SK-N-SH treated with all-trans-retinoic acid at 6 μM for 48 hours (cell line): Measurements from ENCODE around the gene UBE2H.

ENCODE experiments used
- ARNTL ChIP-seq: fragments of 450-650 bp; formaldehyde crosslinking; IDR thresholded peaks from 2 replicates; pipeline ENCODE4 v1.5.0; 2020; ENCODE audit warnings: low read depth, mild to moderate bottlenecking, moderate library complexity, borderline replicate concordance
- BACH2 ChIP-seq: fragments of 250-450 bp; sonication (Bioruptor Pico); IDR thresholded peaks from 2 replicates; pipeline ENCODE4 v1.9.0; 2021; ENCODE audit warnings: mild to moderate bottlenecking, borderline replicate concordance
- CSDC2 ChIP-seq: fragments of 250-450 bp; sonication (Bioruptor Pico); IDR thresholded peaks from 2 replicates; pipeline ENCODE4 v1.5.0; 2020; ENCODE audit warnings: mild to moderate bottlenecking, moderate library complexity
- ESRRG ChIP-seq: fragments of 250-450 bp; sonication (Bioruptor Pico); IDR thresholded peaks from 2 replicates; pipeline ENCODE4 v1.6.1; 2021; ENCODE audit warnings: mild to moderate bottlenecking
- GLIS3 ChIP-seq: fragments of 250-450 bp; sonication (Bioruptor Pico); IDR thresholded peaks from 2 replicates; pipeline ENCODE4 v1.5.0; 2020; ENCODE audit warnings: mild to moderate bottlenecking, moderate library complexity
- OSR1 ChIP-seq: fragments of 250-450 bp; sonication (Bioruptor Pico); IDR thresholded peaks from 2 replicates; pipeline ENCODE4 v1.8.0; 2022; ENCODE audit warnings: moderate library complexity, mild to moderate bottlenecking, inconsistent platforms
- PATZ1 ChIP-seq: fragments of 250-450 bp; sonication (Bioruptor Pico); IDR thresholded peaks from 2 replicates; pipeline ENCODE4 v1.8.0; 2020; ENCODE audit warnings: mild to moderate bottlenecking, moderate library complexity, borderline replicate concordance
- PPARA ChIP-seq: fragments of 250-450 bp; sonication (Bioruptor Pico); IDR thresholded peaks from 2 replicates; pipeline ENCODE4 v1.5.0; 2020; ENCODE audit warnings: mild to moderate bottlenecking, borderline replicate concordance
- TOX ChIP-seq: fragments of 250-450 bp; sonication (Bioruptor Pico); IDR thresholded peaks from 2 replicates; pipeline ENCODE4 v1.8.0; 2021; ENCODE audit warnings: mild to moderate bottlenecking, moderate library complexity, borderline replicate concordance
- ZFP3 ChIP-seq: fragments of 250-450 bp; sonication (Bioruptor Pico); IDR thresholded peaks from 2 replicates; pipeline ENCODE4 v1.5.0; 2020; ENCODE audit warnings: mild to moderate bottlenecking, moderate library complexity
- ZFP30 ChIP-seq: fragments of 450-650 bp; formaldehyde crosslinking; IDR thresholded peaks from 2 replicates; pipeline ENCODE4 v1.5.0; 2022; ENCODE audit warnings: mild to moderate bottlenecking, moderate library complexity
- ZNF70 ChIP-seq: fragments of 450-650 bp; formaldehyde crosslinking; IDR thresholded peaks from 2 replicates; pipeline ENCODE4 v1.5.0; 2020; ENCODE audit warnings: mild to moderate bottlenecking, moderate library complexity
- ZNF8 ChIP-seq: fragments of 450-650 bp; formaldehyde crosslinking; IDR thresholded peaks from 2 replicates; pipeline ENCODE4 v1.5.0; 2020; ENCODE audit warnings: mild to moderate bottlenecking, moderate library complexity

DNA sequence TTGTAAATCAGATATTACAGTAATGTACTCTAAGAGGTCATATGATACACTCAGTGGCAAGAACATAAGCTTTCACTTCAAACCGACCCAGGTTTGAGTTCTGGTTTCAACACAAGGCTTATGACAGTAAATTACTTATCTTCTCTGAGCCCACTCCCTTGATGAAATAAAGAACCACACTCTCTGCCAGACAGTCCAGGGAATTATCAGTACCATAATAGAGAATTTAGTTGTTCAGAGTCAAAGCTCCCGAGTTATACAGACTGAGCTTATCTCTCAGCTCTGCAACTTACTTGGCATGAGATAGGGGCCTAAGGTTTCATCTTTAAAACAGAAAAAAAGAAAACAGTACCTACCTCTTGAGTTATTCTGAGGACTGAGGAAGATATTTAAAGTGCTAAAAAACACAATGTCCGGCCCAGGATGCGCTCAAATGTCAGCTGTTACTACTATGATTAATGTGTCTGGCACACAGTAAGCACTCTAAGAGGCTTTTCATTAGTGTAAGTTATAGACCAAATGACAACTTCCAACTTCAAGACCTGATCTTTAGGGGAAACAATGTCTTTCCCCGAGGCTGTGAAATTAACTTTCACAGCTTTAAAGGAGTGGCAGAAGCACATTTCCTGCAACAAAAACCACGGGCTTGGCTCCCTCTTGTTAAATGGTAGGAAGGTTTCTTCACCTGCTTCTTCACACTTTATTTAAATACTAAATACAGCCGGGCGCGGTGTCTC is 38.1 kb downstream of the UBE2H start:
- TF ChIP-seq ZNF70 (CRISPR knock-in tag) (no peak), GLIS3 (CRISPR knock-in tag) (no peak), PATZ1 (CRISPR knock-in tag) (no peak), CSDC2 (CRISPR knock-in tag) (no peak), ZFP30 (CRISPR knock-in tag) (no peak), ZFP3 (CRISPR knock-in tag) (no peak), ESRRG (CRISPR knock-in tag) (no peak), ARNTL (no peak), ZNF8 (CRISPR knock-in tag) (no peak), OSR1 (CRISPR knock-in tag) (no peak), BACH2 (no peak), PPARA (no peak), TOX (CRISPR knock-in tag) (no peak)
